NCI-H1694 (cell line): ENCODE results near the gene DNAJB6.
A peak's percentile ranks its signal among the peaks of the same experiment; 100 is the strongest.

Experiments used
- DNase-seq: peaks from one replicate; lab custom pipeline; 2025; lab: John Stamatoyannopoulos, UW

Gene DNAJB6

GRCh38 chr7:157428554-157428945 lies 91.7 kb downstream of the DNAJB6 start:
- DNase-seq = no peak

- no peak for DNase-seq
These were observed 92.3 kb downstream of the DNAJB6 start for GRCh38 chr7:157429001-157429679.

DNA sequence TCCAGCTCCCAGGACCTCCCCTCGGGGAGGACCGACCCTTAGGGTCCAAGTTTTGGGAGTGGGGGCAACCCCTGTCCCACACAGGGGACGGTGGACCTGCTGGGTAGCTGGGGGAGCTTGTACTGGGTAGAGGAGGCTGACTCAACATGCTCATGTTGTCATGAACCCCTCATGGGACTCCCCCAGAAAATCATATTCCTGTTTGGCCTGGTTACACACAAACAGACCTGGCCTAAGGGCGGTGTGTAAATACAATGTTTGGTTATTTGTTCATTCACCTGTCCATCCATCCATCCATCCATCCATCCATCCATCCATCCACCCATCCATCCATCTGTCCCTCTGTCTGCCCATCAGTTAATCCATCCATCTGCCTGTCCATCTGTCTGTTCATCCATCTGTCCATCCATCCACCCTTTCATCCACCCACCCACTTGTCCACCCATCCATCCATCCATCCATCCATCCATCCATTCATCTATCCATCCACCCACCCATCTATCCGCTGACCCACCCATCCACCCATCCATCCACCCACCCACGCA lies 92.9 kb downstream of the DNAJB6 start:
- no peak for DNase-seq

DNA sequence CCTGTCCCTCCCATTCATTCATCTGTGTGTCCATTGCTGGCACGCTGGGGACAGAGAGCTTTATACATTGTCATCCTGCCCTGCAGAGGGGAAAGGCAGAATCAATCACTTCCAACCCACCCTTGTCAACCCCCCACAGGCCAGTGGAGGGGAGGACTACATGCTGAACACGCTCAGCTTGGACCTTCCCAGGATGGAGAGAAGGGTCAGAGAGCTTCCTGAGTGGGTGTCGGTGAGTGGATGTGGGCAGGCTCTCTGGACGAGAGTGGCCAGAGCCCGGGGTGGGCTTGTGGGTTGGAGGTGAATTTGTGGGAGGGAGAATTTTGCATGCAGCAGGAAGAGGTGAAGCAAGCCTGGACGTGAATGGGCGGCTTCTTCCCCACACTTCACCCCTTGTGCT lies 93.9 kb downstream of the DNAJB6 start:
- DNase-seq = no peak

DNA sequence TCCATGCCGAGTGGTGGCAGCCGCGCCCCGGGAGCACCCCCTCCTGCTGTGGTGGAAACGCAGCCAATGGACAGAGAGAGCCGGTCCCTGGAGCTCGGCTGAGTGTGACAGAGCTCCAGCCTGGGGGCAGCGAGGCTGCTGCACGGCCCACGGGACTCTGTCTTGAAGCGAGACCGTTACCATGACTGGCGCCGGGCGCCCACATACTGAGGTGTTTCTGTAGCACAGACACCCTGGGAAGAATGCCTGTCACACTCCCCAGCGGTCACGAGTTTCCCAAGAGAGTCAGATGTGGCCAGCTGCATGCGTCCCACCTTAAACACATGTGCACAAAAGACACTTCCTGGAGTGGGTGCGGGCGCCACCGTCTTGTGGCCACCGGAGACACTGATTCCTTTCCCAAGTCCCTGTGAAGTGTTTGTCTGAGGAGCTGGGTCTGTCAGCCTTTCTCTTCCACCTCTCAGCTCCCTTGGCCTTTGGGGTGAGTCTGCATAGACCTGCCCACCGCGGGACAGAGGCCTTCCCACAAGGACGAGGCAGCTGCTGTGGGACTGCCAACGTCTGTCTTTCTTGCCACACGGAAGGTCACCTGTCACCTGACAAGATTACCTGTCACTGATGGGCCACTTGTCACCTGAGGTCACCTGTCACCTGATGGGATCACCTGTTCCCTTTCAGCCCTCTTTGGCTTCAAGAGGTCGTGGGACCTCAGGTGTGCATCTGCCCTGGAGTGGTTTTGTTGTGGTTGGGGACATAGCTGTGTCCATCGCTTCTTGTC lies 94.6 kb downstream of the DNAJB6 start:
- no peak for DNase-seq

DNA sequence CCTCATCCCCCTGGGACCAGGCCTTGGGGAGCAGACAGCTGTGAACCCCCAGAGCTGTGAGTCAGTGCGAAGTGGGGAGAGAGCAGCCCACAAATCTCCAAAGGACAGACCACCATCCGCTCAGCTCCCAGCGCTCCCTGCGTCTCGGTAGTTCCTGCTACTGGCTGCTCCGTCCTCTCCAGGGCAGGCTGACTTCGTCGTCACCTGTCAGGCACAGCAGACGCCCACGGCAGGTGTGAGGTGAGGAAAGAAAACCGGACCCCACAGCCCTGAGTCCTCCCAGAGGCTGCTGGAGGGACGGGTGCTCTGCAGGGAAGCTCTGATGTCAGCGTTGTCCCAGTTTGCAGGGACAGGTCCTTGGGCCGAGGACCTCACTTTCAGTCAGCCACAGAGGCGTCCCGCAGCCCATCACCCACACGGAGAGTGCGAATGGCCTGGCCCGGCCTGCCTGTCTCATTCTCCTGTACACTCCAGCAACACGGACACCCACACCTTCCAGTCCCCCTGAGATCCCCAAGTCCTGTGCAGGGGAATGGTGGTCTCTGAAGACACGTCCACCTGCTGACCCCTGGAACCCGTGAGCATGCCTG lies 95.2 kb downstream of the DNAJB6 start:
- DNase-seq = no peak

- DNase-seq = peak; percentile 27
These were observed 95.7 kb downstream of the DNAJB6 start for GRCh38 chr7:157432541-157432956.

DNA sequence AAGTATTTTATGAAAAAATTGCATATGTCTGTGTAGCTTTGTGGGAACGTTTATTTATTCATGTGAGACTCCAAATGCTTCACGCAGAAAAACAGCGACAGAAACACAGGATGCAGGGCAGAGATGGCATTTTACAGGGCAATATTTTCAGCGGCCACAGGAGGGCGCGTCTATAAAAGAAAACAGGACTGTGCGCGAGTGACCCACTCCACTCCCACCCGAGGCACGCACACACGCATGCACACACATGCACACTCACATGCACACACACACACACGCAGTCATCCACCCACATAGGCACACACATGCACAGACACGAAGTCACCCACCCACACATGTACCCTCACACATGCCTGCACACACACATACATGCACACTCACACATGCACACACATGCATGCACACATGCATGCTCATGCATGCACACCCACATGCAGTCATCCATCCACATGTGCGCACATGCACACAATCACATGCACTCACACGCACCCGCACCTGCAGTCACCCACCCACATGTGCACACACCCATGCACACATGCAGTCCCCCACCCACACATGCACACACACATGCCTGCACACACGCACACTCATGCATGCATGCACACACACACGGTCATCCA lies 96.3 kb downstream of the DNAJB6 start:
- DNase-seq = peak; percentile 34

- DNase-seq = no peak
These were observed 96.8 kb downstream of the DNAJB6 start for GRCh38 chr7:157433628-157434027.

DNA sequence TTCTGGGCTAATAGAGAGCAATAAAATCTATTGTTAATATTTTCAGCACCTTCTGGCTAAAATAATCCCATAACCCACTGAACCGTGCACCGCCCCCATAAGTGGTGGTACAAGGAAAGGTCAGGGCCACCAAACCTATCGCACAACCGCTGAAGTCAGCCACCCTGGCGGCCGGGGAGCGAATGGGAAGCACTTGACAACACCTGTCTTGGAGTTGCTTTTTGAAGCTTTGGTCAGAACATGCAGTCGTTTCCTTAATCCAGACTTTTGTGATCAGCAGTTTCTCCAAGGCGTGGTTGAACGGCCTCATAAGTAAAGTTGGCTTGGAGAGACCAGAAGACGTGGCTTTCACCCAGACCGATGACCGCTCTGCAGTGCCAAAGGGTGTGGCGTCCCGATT lies 97.4 kb downstream of the DNAJB6 start:
- DNase-seq = no peak

GRCh38 chr7:157434701-157435100 lies 97.9 kb downstream of the DNAJB6 start:
- no peak for DNase-seq

DNA sequence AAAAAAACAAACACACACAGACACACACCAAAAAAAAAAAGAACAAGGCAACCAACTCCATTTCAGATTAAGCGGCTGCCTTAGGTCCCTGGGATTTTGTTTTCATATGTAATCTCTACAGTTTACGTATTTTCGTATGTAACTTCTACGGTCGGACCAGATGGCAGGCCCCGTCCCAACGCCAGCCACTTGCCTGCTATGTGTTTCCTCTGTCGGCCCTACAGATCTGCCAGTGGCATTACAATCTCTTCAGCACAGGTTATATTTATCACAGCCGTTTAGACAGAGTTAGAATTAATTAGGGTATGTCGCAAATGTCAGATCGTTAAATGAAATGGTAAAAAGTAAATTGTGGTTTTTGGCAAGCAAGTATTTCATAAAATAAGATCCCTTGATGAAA lies 99.3 kb downstream of the DNAJB6 start:
- no peak for DNase-seq

DNA sequence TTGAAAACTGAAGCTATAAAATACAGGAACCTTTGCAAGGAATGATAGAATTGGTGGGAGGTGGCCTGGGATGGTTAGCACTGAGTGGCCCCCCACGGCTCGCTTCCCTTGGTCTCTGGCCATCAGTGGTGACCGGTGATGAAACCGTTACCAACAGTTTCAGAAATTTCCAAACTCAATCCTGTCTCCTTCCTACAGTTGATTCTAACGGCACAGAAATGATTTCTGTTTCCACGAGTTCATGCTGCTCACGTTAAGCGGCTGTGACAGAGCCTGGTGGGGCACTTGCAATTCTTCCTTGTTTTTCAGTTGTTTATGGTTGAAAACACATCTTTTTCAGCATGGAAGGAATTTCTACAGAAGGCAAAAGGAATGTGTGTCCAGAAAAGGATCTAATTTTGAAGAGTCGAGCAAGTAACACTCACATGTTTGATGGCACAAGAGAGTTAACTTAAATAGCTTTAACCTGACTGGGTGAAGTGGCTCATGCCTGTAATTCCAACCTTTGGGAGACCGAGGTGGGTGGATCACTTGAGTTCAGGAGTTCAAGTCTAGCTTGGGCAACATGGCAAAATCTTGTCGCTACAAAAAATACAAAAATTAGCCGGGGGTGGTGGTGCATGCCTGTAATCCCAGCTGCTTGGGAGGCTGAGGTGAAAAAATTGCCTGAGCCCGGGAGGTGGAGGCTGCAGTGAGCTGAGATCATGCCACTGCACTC lies 100.1 kb downstream of the DNAJB6 start:
- DNase-seq = no peak

DNA sequence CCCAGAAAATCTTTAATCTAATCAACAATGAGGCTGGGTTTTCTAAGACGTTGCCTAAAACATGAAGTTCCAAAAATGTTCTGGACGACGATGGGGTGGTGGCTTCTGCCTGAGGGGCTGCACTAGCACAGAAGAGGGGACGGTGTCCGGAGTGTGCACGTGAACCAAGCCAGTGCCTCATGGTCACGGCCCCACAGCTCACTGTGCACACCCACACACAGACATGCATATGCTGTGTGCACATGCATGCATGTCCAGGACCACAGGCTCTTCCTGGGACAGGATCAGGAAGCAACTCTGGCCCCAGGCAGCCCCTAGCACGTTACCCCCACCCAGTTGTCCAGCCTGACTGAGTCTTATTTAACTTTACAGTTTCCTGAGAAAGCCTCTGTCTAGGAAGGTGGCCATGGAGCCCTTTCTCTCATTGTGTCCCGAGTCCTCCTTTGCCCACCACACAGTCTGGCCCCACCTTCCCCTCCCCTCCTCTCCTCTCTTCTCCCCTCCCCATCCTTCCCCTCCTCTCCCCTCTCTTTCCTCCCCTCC lies 100.8 kb downstream of the DNAJB6 start:
- no peak for DNase-seq

- no peak for DNase-seq
These were observed 101.6 kb downstream of the DNAJB6 start for GRCh38 chr7:157438121-157439025.

DNA sequence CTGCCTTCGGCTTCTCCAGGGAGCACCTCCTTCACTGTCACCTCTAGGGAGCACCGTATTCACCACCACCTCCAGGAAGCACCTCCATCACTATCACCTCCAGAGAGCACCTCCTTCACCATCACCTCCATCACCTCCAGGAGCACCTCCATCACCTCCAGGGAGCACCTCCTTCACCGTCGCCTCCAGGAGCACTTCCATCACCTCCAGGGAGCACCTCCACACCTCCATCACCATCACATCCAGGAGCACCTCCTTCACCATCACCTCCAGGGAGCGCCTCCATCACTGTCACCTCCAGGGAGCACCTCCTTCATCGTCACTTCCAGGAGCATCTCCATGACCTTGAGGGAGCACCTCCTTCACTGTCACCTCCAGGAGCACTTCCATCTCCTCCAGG lies 102.3 kb downstream of the DNAJB6 start:
- no peak for DNase-seq

DNA sequence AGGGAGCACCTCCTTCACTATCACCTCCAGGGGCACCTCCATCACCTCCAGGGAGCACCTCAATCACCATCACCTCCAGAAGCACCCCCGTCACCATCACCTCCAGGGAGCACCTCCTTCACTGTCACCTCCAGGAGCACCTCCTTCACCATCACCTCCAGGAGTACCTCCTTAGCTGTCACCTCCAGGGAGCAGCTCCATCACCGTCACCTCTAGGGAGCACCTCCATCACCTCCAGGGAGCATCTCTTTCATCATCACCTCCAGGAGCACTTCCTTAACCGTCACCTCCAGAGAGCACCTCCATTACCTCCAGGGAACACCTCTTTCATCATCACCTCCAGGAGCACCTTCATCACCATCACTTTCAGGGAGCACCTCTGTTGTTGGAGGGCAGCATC lies 103.0 kb downstream of the DNAJB6 start:
- no peak for DNase-seq

DNA sequence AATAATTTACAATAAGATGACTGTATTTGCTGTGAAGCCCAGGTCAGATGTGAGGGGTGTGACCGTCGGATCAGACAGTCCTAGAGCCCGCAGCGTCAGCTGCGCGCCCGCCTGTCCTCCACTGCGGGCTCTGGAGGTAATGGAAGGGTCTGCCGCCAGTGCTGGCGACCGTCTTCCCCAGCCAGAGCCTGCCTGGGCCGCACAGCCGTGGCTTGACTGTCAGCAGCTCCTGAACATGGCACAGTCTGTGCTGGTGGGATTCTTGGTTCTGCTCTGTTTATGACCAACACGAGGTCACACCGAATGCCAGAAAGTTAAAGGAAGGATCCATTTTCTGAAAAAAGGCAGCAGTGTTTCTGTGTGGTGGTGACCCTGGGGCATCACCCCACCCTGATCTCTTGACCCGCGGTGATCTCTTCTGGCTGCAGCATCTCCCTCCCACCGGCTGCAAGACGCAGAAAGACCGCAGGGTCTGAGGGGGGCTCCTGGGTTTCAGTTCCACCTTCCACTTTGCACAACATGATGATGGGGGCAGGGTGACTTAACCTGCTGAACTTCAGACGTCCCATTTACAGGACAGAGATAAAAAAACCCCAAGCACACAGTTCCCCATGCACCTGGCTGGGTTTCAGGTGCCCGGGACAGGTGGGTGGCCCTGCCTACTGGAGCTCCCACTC lies 103.7 kb downstream of the DNAJB6 start:
- no peak for DNase-seq

DNA sequence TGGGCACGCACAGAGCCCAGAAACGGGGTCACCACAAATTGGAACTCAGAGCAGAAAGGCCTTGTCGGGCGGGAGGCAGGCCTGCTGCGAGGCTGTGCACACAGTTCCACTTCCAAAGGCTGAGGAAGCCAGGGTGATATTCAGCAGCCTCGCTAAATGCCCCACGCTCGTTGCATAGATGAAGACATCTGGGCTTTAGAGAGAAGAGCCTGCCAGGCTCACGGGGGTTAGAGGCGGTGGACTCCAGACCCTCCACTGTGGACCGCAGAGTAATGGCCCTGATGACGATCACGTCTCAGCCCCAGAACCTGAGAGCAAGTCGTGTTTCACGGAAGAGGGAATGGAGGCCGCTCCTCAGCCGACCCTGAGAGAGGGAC lies 104.2 kb downstream of the DNAJB6 start:
- DNase-seq = no peak

DNA sequence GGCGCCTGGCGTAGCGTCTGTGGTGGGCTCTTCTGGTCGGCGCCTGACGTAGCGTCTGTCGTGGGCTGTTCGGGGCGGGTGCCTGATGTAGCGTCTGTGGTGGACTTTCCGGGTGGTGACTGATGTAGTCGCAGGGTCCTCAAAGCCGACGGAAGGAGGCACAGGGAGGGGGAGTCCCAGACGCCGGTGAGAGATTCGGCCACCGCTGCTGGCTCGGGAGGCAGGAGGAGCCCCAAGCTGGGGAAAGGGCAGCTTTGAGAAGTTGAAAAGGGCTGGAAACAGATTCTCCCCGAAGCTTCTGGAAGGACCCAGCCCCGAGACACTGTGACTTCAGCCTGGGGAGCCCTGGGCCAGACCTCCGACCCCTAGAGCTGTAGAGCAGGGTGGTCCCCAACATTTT lies 105.7 kb downstream of the DNAJB6 start:
- no peak for DNase-seq
